Prostate gland (tissue), 2 donors: ENCODE data around the gene RUSF1.

ENCODE experiments used
- CTCF ChIP-seq, 4 experiments: fragments of 200-600 bp in 2 of 4; fragments of 450-650 bp in 2 of 4; sonication (generic) in 2 of 4; IDR thresholded peaks; 1 replicate in 3 of 4; 2 replicates in 1 of 4; pipeline ENCODE4 v1.5.1; 2016 to 2019; ENCODE audit warnings: antibody characterized with exemption in 4 of 4, mild to moderate bottlenecking in 2 of 4, moderate library complexity in 2 of 4
- POLR2A ChIP-seq: fragments of 450-650 bp; IDR thresholded peaks from one replicate; pipeline ENCODE4 v1.6.1; 2016; ENCODE audit warnings: antibody characterized with exemption, mild to moderate bottlenecking
- POLR2AphosphoS5 ChIP-seq: sonication (generic); formaldehyde crosslinking; IDR thresholded peaks from one replicate; pipeline ENCODE4 v1.6.1; 2017; ENCODE audit warnings: antibody characterized with exemption

DNA sequence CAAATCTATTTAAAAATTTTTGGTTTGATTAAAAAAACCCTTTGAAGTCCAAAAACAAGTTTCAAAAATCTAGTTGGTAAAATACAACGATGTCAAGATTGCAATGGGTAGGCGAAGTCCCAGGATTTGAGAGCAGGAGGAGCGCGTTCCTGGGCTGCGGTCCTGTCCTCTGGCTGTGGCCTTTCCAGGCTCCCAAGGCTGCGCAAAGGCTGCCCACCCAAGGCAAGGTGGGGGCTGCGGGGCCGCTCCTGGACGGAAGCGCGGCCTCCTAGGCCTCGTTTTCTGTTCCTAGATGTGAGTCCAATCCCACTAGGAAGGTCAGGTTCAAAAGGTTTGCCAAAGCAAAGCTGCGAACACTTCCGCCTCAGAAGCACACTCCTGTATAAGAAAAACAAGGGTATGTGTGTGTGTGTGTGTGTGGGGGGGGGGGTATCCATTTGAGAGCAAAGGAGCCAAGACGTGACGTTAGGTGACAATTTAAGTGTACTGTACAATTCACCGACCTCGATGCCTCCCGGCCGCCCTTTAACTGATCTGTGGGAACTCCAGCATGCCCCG is 28.7 kb upstream of the RUSF1 start:
- no peak for TF ChIP-seq CTCF (IDR thresholded peaks at IDR 0.05)
- no peak for TF ChIP-seq POLR2A
- no peak for TF ChIP-seq POLR2AphosphoS5
